HepG2 (cell line): ENCODE measurements around the gene UNC5B. TPM values are rescaled to one million over a fixed set of nuclear protein-coding genes. Genes with fewer than 3 reads are reported as not detected.

ENCODE experiments used
- ATAC-seq: fragments of 200-7000 bp; cut with Tn5 transposase; 3 replicates; pipeline ENCODE4 v1.9.1; 2020; ENCODE audit warnings: mild to moderate bottlenecking, moderate library complexity
- BruUV-seq: library from RNA; stranded (reverse); fragments of 400-500 nt; replicated peaks from 2 replicates; lab custom pipeline; 2021; lab: Mats Ljungman, UMichigan
- CTCF ChIA-PET: fragments of 300-600 bp; formaldehyde crosslinking; extraction: SDS; loops from one replicate; lab custom pipeline; 2021; ENCODE audit warnings: low total read pairs, inconsistent platforms, low intra/inter-chr PET ratio; lab: Yijun Ruan, JAX
- POLR2A ChIA-PET: fragments of 350-600 bp; sonication (Branson Sonifier 250); formaldehyde crosslinking; loops from one replicate; lab custom pipeline; 2020; ENCODE audit warnings: antibody characterized with exemption, inconsistent platforms; lab: Yijun Ruan, JAX
- DNase-seq: peaks from one replicate; pipeline ENCODE4 v3.0.0-alpha.2; 2015; ENCODE audit warnings: low spot score
- FAIRE-seq: peaks from 3 replicates; lab custom pipeline; 2011; peaks lifted over from hg19 to GRCh38; lab: Jason Lieb, UNC
- H2AFZ ChIP-seq: one replicate; pipeline ENCODE4 v1.6.1; 2011; ENCODE audit warnings: low read length, inconsistent platforms
- H3K27ac ChIP-seq: fragments of 300-600 bp; 3 replicates; pipeline ENCODE4 v1.8.0; 2011; ENCODE audit warnings: mixed run types, mild to moderate bottlenecking, mixed read lengths, low read length, inconsistent platforms; ENCODE audit not compliant: insufficient read depth; ENCODE audit errors: extremely low read length
- H3K27me3 ChIP-seq, 2 experiments: fragments of 200-600 bp in 1 of 2; 2 replicates in 1 of 2; 3 replicates in 1 of 2; pipeline versions ENCODE4 v1.6.0 to v1.8.0; 2011; ENCODE audit warnings: low read length in 2 of 2, mild to moderate bottlenecking in 2 of 2, moderate library complexity in 2 of 2, inconsistent platforms in 1 of 2; ENCODE audit not compliant: insufficient read depth in 2 of 2, control insufficient read depth in 1 of 2
- H3K36me3 ChIP-seq, 2 experiments: fragments of 200-600 bp in 1 of 2; replicated peaks in 1 of 2; 2 replicates in 1 of 2; 3 replicates in 1 of 2; pipeline versions ENCODE4 v1.5.1 to v1.8.0; 2011; ENCODE audit warnings: low read length in 2 of 2, inconsistent platforms in 1 of 2; ENCODE audit not compliant: insufficient read depth in 2 of 2, control insufficient read depth in 1 of 2
- H3K4me1 ChIP-seq: 2 replicates; pipeline ENCODE4 v1.5.1; 2012; ENCODE audit warnings: low read length, inconsistent platforms; ENCODE audit not compliant: insufficient read depth
- H3K4me2 ChIP-seq: 2 replicates; pipeline ENCODE4 v1.6.0; 2011; ENCODE audit warnings: low read depth, low read length, inconsistent platforms
- H3K4me3 ChIP-seq, 3 experiments: fragments of 200-600 bp in 1 of 3; sonication (generic), shearing (Covaris generic) in 1 of 3; replicated peaks in 1 of 3; 2 replicates each; pipeline ENCODE4 v1.5.1; 2011 to 2016; ENCODE audit warnings: low read length in 3 of 3, inconsistent platforms in 2 of 3, low read depth in 2 of 3, mild to moderate bottlenecking in 2 of 3, control low read depth in 1 of 3, mixed read lengths in 1 of 3; ENCODE audit not compliant: insufficient read depth in 1 of 3
- H3K79me2 ChIP-seq: one replicate; pipeline ENCODE4 v1.6.1; 2011; ENCODE audit warnings: low read length, inconsistent platforms; ENCODE audit not compliant: insufficient read depth
- H3K9ac ChIP-seq: 2 replicates; pipeline ENCODE4 v1.6.0; 2011; ENCODE audit warnings: mild to moderate bottlenecking, low read depth, low read length, inconsistent platforms; ENCODE audit not compliant: insufficient read depth
- H3K9me3 ChIP-seq: 2 replicates; pipeline ENCODE4 v1.5.1; 2012; ENCODE audit warnings: mild to moderate bottlenecking, low read length
- H4K20me1 ChIP-seq: 2 replicates; pipeline ENCODE4 v1.6.0; 2011; ENCODE audit warnings: inconsistent platforms, mild to moderate bottlenecking, low read length, moderate library complexity; ENCODE audit not compliant: insufficient read depth
- FOXK2 ChIP-seq: fragments of 450-650 bp; IDR thresholded peaks from 2 replicates; pipeline ENCODE4 v1.6.1; 2016
- HDAC1 ChIP-seq: sonication (generic); formaldehyde crosslinking; IDR thresholded peaks from 2 replicates; pipeline ENCODE4 v1.5.1; 2020; ENCODE audit warnings: mild to moderate bottlenecking, missing genetic modification reagents
- NAIF1 ChIP-seq: sonication (generic); formaldehyde crosslinking; IDR thresholded peaks from 2 replicates; pipeline ENCODE4 v1.5.0; 2020; ENCODE audit warnings: mild to moderate bottlenecking, missing genetic modification reagents, borderline replicate concordance
- NFE2L1 ChIP-seq: sonication (generic); formaldehyde crosslinking; IDR thresholded peaks from 2 replicates; pipeline ENCODE4 v1.4.0; 2020; ENCODE audit warnings: missing genetic modification reagents, mild to moderate bottlenecking, borderline replicate concordance
- SMAD9 ChIP-seq: sonication (generic); formaldehyde crosslinking; IDR thresholded peaks from 2 replicates; pipeline ENCODE4 v1.5.1; 2020; ENCODE audit warnings: mild to moderate bottlenecking, missing genetic modification reagents
- SMARCC2 ChIP-seq: fragments of 450-650 bp; IDR thresholded peaks from 2 replicates; pipeline ENCODE4 v1.6.1; 2017; ENCODE audit warnings: antibody characterized with exemption, mild to moderate bottlenecking
- ZNF17 ChIP-seq: sonication (generic); formaldehyde crosslinking; IDR thresholded peaks from 2 replicates; pipeline ENCODE4 v1.5.0; 2020; ENCODE audit warnings: mild to moderate bottlenecking, missing genetic modification reagents
- ZNF567 ChIP-seq: sonication (generic); formaldehyde crosslinking; IDR thresholded peaks from 2 replicates; pipeline ENCODE4 v1.8.1; 2023; ENCODE audit warnings: mild to moderate bottlenecking, missing genetic modification reagents, borderline replicate concordance
- WGBS: methylation state at CpG from one replicate; pipeline ENCODE4 v1.1.6; 2017; ENCODE audit warnings: low lambda C conversion rate; 5-methylcytosine and 5-hydroxymethylcytosine counted together
- in situ Hi-C: cut with HindIII; loops from 2 replicates; pipeline ENCODE4 v1.10.0; 2017; ENCODE audit warnings: low pct_unique_long_range_greater_than_20kb; ENCODE audit not compliant: extremely low pct_ligation_motif_present
- intact Hi-C: fragments of 100-400 bp; cut with micrococcal nuclease; formaldehyde crosslinking; loops from one replicate; pipeline ENCODE4 v1.10.0; 2022; ENCODE audit not compliant: unreplicated experiment
- polyA plus RNA-seq, 8 experiments: library from polyadenylated mRNA; depleted of rRNA in 3 of 8; stranded (reverse) in 7 of 8; unstranded in 1 of 8; fragments of >200 nt; fragmentation: Illumina TruSeq in 4 of 8; extraction: Trizol in 4 of 8; gene quantifications; 2 replicates each; pipeline versions ENCODE4 v1.2.1 to v1.2.3, GENCODE V29; 2011 to 2016; ENCODE audit warnings: low read depth in 4 of 8, missing spikeins in 1 of 8, mixed read lengths in 1 of 8; ENCODE audit not compliant: insufficient read depth in 1 of 8
- total RNA-seq, 5 experiments: library from RNA; depleted of rRNA; stranded (reverse); fragments of >200 nt; fragmentation: Illumina TruSeq; extraction: Trizol; gene quantifications; 2 replicates each; pipeline ENCODE4 v1.2.3, GENCODE V29; 2016; ENCODE audit warnings: low read depth in 1 of 5
- TF ChIP-seq, protein P1 (sequence below): sonication (generic); formaldehyde crosslinking; conservative IDR thresholded peaks from 2 replicates; pipeline ENCODE4 v1.8.1; 2023; ENCODE audit warnings: missing genetic modification reagents
- TF ChIP-seq, protein P2 (sequence below): sonication (generic); formaldehyde crosslinking; IDR thresholded peaks from 2 replicates; pipeline ENCODE4 v1.5.0; 2020; ENCODE audit warnings: mild to moderate bottlenecking, missing genetic modification reagents, borderline replicate concordance

The UNC5B gene
- total and polyA plus RNA-seq, 2 of the 13 experiments (the other 11 are each of a cell fraction or from before 2014, with no cell fraction given), result 0.07 TPM

DNA sequence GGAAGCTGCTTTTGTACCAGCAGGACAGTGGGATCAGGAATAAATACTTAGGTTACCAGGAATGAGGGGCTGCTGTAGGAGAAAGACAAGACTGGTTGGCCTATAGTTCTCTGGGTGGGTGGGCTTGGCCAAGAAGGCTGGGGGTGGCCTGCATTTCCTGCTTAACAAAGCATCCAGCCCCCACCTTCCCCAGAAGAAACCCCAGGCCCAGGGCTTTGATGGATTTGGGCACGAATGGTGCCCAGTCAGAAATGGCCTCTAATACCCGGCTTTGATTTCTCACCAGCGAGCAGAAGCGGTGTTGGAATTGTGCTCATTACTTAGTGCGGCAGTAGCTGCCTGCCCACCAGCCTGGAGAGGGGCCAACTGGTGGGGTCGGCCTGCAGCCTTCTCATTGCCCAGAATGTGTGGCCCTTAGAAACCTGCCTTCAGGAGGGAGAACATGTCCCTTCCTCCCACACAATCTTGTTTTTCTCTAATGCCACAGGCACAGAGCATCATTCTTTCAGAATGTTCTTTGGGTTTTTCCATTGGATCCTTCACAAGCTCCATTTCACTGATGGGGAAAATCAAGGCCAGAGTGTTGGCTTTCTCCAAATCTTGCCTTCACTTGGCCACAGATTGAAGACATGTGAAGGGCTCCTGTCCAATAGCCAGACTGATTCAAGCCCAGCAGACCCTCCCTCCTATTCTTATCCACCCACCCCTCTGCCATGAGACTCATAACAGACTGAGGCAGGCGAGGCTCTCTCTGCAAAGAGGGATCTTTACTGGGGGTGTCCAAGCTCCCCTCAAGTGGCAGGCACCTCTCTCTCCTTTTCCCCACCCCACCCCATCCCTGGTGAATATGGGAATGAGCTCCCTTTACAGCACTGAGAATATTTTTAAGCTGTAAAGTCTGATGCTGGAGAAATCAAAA is 2.5 kb downstream of the UNC5B start:
- no peak overlapping the region for H3K4me2 ChIP-seq
- intact Hi-C loops (loop anchor here (2.0 to 10.0 kb wide), 2 partner anchors 48 to 290 kb away; no protein-coding TSS in a partner anchor), in situ Hi-C loops (no loop called here)
- no peaks in the 10 kb centered on the region for H3K9me3 ChIP-seq
- no peak overlapping the region for H2AFZ ChIP-seq
- ATAC-seq (no peak), FAIRE-seq (no peak), DNase-seq (no peak)
- no peaks in the 10 kb centered on the region for H3K79me2 ChIP-seq
- H4K20me1 ChIP-seq, result no peaks in the 10 kb centered on the region
- no peak for TF ChIP-seq HDAC1
- TF ChIP-seq NFE2L1 (CRISPR knock-in tag), result no peak
- TF ChIP-seq, protein P1, sequence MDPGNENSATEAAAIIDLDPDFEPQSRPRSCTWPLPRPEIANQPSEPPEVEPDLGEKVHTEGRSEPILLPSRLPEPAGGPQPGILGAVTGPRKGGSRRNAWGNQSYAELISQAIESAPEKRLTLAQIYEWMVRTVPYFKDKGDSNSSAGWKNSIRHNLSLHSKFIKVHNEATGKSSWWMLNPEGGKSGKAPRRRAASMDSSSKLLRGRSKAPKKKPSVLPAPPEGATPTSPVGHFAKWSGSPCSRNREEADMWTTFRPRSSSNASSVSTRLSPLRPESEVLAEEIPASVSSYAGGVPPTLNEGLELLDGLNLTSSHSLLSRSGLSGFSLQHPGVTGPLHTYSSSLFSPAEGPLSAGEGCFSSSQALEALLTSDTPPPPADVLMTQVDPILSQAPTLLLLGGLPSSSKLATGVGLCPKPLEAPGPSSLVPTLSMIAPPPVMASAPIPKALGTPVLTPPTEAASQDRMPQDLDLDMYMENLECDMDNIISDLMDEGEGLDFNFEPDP (CRISPR knock-in tag), result no peak
- TF ChIP-seq NAIF1 (CRISPR knock-in tag), result no peak
- no peak for TF ChIP-seq ZNF567 (CRISPR knock-in tag)
- TF ChIP-seq, protein P2, sequence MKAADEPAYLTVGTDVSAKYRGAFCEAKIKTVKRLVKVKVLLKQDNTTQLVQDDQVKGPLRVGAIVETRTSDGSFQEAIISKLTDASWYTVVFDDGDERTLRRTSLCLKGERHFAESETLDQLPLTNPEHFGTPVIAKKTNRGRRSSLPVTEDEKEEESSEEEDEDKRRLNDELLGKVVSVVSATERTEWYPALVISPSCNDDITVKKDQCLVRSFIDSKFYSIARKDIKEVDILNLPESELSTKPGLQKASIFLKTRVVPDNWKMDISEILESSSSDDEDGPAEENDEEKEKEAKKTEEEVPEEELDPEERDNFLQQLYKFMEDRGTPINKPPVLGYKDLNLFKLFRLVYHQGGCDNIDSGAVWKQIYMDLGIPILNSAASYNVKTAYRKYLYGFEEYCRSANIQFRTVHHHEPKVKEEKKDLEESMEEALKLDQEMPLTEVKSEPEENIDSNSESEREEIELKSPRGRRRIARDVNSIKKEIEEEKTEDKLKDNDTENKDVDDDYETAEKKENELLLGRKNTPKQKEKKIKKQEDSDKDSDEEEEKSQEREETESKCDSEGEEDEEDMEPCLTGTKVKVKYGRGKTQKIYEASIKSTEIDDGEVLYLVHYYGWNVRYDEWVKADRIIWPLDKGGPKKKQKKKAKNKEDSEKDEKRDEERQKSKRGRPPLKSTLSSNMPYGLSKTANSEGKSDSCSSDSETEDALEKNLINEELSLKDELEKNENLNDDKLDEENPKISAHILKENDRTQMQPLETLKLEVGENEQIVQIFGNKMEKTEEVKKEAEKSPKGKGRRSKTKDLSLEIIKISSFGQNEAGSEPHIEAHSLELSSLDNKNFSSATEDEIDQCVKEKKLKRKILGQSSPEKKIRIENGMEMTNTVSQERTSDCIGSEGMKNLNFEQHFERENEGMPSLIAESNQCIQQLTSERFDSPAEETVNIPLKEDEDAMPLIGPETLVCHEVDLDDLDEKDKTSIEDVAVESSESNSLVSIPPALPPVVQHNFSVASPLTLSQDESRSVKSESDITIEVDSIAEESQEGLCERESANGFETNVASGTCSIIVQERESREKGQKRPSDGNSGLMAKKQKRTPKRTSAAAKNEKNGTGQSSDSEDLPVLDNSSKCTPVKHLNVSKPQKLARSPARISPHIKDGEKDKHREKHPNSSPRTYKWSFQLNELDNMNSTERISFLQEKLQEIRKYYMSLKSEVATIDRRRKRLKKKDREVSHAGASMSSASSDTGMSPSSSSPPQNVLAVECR (CRISPR knock-in tag), result no peak
- TF ChIP-seq ZNF17 (CRISPR knock-in tag), result no peak
- no peak for TF ChIP-seq SMAD9
- TF ChIP-seq FOXK2, result no peak
- TF ChIP-seq SMARCC2, result no peak
- BruUV-seq, result no TSS peak
- POLR2A ChIA-PET, result no interaction called here
- WGBS, result 11% methylated on average over 3 of the region's 7 CpGs
- H3K4me3 ChIP-seq, result no peak overlapping the region
- H3K36me3 ChIP-seq, result no peaks in the 10 kb centered on the region
- H3K4me1 ChIP-seq, result peaks cover 29% of the 10 kb centered on the region
- H3K27me3 ChIP-seq, result peaks cover 18 to 80% of the 10 kb centered on the region in 2 experiments
- H3K27ac ChIP-seq, result no peak overlapping the region
- CTCF ChIA-PET, result no interaction called here
- no peak overlapping the region for H3K9ac ChIP-seq
